Duodenal mucosa (tissue), 2 donors: ENCODE data around the gene KRTAP10-5.

Experiments used
- H3K27ac ChIP-seq: one replicate; pipeline ENCODE4 v1.7.0; 2013; ENCODE audit warnings: low read depth, low read length
- H3K27me3 ChIP-seq, 2 donors: one replicate each; pipeline ENCODE4 v1.7.0; 2013; ENCODE audit warnings: low read length in 2 of 2, control low read depth in 1 of 2; ENCODE audit not compliant: insufficient read depth in 2 of 2, control insufficient read depth in 1 of 2
- H3K36me3 ChIP-seq, 2 donors: one replicate each; pipeline ENCODE4 v1.7.0; 2013; ENCODE audit warnings: low read length in 2 of 2, control low read depth in 1 of 2; ENCODE audit not compliant: insufficient read depth in 2 of 2, control insufficient read depth in 1 of 2
- H3K4me1 ChIP-seq, 2 donors: one replicate each; pipeline ENCODE4 v1.7.0; 2013; ENCODE audit warnings: low read length in 2 of 2, control low read depth in 1 of 2; ENCODE audit not compliant: insufficient read depth in 2 of 2, control insufficient read depth in 1 of 2
- H3K4me3 ChIP-seq, 2 donors: one replicate each; pipeline ENCODE4 v1.7.0; 2013; ENCODE audit warnings: low read length in 2 of 2, low read depth in 1 of 2
- H3K9ac ChIP-seq, 2 donors: one replicate each; pipeline ENCODE4 v1.7.0; 2013; ENCODE audit warnings: low read length in 2 of 2, low read depth in 1 of 2
- H3K9me3 ChIP-seq, 2 donors: one replicate each; pipeline ENCODE4 v1.7.0; 2013; ENCODE audit warnings: low read length in 2 of 2, control low read depth in 1 of 2; ENCODE audit not compliant: control insufficient read depth in 1 of 2

The KRTAP10-5 gene

DNA sequence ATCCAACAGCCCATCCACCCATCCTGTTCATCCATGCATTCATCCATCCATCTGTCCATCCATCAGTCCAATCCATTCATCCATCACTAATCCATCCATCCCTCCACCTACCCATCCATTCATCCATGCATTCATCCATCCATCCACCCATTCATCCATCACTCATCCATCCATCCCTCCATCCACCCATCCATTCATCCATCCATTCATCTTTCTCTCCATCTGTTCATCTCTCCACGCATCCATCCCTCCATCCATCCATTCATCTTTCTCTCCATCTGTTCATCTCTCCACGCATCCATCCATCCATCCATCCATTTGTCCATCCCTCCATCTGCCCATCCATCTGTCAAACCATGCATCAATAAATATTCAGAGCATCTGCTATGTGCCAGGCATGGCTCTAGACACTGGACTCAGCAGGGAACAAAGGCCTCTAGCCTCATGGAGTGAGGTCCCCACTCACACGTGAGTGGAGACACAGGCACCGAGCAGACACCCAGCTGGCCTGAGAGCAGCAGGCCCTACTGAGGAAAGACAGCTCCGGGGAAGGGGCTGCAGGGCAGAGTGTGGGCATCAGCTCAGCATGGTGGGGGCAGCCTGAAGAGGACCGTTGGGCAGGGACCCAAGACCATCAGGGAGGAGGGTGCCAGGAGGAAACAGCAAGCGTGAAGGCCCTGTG, 50.0 kb downstream of the KRTAP10-5 start:
- Histone ChIP-seq H3K27me3 (peaks cover 0 to 6% of the 10 kb centered on the region in 2 donors), H3K27ac (no peak overlapping the region), H3K9me3 (no peaks in the 10 kb centered on the region), H3K36me3 (no peaks in the 10 kb centered on the region), H3K4me3 (no peak overlapping the region), H3K4me1 (no peaks in the 10 kb centered on the region), H3K9ac (no peak overlapping the region)

DNA sequence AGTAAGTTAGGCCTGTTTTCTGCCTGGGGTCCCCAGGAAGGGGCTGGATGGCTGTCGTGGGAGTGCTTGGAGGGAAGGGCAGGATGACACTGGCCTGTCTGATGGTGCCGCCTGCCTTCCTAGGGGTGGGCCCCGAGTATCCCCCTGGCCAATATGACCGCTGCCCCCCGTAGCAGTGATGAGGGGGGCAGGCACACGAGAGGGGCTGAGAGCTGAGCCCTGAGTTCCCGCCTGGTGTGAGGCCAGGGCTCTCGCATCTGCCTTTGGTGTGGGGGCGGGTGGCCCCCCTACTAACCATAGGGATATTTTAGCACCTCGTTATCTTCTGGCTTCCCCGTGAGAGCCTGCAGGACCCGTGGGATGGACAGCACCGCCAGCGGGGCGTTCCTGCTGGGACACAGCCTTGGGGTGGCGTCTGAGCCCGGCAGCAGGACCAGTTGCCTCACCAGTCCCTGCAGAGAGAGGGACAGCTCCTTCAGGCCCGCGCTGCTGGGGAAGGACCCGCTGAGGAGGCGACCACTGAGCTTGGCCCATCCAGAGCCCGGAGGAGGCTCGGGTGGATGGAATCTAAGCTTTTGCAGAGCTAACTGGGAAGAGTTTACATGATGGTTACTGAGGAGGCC, 50.8 kb downstream of the KRTAP10-5 start:
- peaks cover 0 to 6% of the 10 kb centered on the region in 2 donors for H3K27me3 ChIP-seq
- H3K9ac ChIP-seq, result no peak overlapping the region
- H3K27ac ChIP-seq, result no peak overlapping the region

More for the DNA sequence above, 50.8 kb downstream of the KRTAP10-5 start:
- no peaks in the 10 kb centered on the region for H3K4me1 ChIP-seq
- H3K36me3 ChIP-seq, result no peaks in the 10 kb centered on the region
- H3K9me3 ChIP-seq, result no peaks in the 10 kb centered on the region
- H3K4me3 ChIP-seq, result no peak overlapping the region
